ENCODE results near the gene GRAMD1B.

DNA sequence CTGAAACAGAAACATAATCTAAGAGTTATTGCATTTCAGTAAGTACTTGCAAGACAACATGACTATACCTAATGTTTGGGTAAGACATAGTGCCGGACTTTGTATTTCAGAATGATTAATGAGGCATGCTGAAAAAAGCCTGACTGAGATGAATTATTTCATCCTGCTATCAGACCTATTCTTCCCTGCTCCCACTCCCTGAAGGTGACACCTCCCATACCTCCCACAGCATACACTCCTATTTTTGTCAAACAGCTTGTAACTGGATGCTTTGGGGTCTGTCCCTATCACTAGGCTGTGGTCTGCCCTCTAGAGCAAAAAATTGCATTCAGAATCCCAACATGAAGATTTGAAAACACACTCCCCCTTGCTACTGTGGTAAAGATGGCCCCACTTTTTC, 235.2 kb downstream of the GRAMD1B start:
- TF ChIP-seq, protein P1, sequence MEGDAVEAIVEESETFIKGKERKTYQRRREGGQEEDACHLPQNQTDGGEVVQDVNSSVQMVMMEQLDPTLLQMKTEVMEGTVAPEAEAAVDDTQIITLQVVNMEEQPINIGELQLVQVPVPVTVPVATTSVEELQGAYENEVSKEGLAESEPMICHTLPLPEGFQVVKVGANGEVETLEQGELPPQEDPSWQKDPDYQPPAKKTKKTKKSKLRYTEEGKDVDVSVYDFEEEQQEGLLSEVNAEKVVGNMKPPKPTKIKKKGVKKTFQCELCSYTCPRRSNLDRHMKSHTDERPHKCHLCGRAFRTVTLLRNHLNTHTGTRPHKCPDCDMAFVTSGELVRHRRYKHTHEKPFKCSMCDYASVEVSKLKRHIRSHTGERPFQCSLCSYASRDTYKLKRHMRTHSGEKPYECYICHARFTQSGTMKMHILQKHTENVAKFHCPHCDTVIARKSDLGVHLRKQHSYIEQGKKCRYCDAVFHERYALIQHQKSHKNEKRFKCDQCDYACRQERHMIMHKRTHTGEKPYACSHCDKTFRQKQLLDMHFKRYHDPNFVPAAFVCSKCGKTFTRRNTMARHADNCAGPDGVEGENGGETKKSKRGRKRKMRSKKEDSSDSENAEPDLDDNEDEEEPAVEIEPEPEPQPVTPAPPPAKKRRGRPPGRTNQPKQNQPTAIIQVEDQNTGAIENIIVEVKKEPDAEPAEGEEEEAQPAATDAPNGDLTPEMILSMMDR (IDR thresholded peaks at IDR 0.05), result no peak
- no peak for TF ChIP-seq EP300 (IDR thresholded peaks at IDR 0.05)
